Lung (tissue), 12 donors: ENCODE results near the gene NDC1. TPM values are rescaled to one million over a fixed set of nuclear protein-coding genes. Genes with fewer than 3 reads are reported as not detected.

Experiments
- ATAC-seq: fragments of 200-7000 bp; cut with Tn5 transposase; one replicate; pipeline ENCODE4 v1.9.1; 2020; ENCODE audit warnings: moderate number of reproducible peaks; ENCODE audit not compliant: insufficient read depth, low FRiP score
- DNase-seq, 3 donors: peaks; one replicate each; pipeline ENCODE4 v3.0.0-alpha.2; 2013 to 2017
- H3K27ac ChIP-seq, 2 donors: one replicate each; pipeline ENCODE4 v1.5.1; 2013; ENCODE audit warnings: mild to moderate bottlenecking in 2 of 2, moderate library complexity in 2 of 2, control low read depth in 1 of 2, inconsistent platforms in 1 of 2, low read depth in 1 of 2, low read length in 1 of 2
- H3K27me3 ChIP-seq, 3 donors: one replicate each; pipeline ENCODE4 v1.5.1; 2013; ENCODE audit warnings: low read length in 2 of 3; ENCODE audit not compliant: control insufficient read depth in 3 of 3, insufficient read depth in 3 of 3
- H3K36me3 ChIP-seq, 4 donors: one replicate each; pipeline ENCODE4 v1.5.1; 2013; ENCODE audit warnings: low read length in 4 of 4, mild to moderate bottlenecking in 1 of 4, moderate library complexity in 1 of 4; ENCODE audit not compliant: control insufficient read depth in 4 of 4, insufficient read depth in 4 of 4
- H3K4me1 ChIP-seq, 5 donors: one replicate each; pipeline ENCODE4 v1.5.1; 2013; ENCODE audit warnings: low read length in 5 of 5, mild to moderate bottlenecking in 2 of 5, moderate library complexity in 1 of 5; ENCODE audit not compliant: control insufficient read depth in 5 of 5, insufficient read depth in 5 of 5
- H3K4me3 ChIP-seq: one replicate; pipeline ENCODE4 v1.5.1; 2013; ENCODE audit warnings: mild to moderate bottlenecking, control low read depth, moderate library complexity
- H3K9ac ChIP-seq, 2 donors: one replicate each; pipeline ENCODE4 v1.5.1; 2013; ENCODE audit warnings: low read length in 2 of 2, control low read depth in 1 of 2; ENCODE audit not compliant: insufficient read depth in 1 of 2
- H3K9me3 ChIP-seq, 4 donors: one replicate each; pipeline ENCODE4 v1.5.1; 2013; ENCODE audit warnings: low read length in 3 of 4, mild to moderate bottlenecking in 1 of 4, moderate library complexity in 1 of 4; ENCODE audit not compliant: control insufficient read depth in 4 of 4, insufficient read depth in 3 of 4
- CTCF ChIP-seq: IDR thresholded peaks from 2 replicates; pipeline ENCODE4 v1.5.1; 2012; ENCODE audit warnings: mild to moderate bottlenecking; ENCODE audit errors: control extremely low read depth, extremely low read depth
- WGBS, 2 donors: extraction: QIAGEN DNeasy Blood & Tissue Kit; methylation state at CpG; one replicate each; pipeline ENCODE4 v1.1.7; 2013; 5-methylcytosine and 5-hydroxymethylcytosine counted together
- polyA plus RNA-seq, 2 donors: library from polyadenylated mRNA; stranded (reverse); fragments of 200-250 nt; gene quantifications; one replicate each; pipeline ENCODE4 v1.2.1, GENCODE V29; 2013
- total RNA-seq, 2 donors: library from RNA; depleted of rRNA in 1 of 2; stranded (reverse); fragments of >200 nt in 1 of 2; gene quantifications; one replicate each; pipeline ENCODE4 v1.2.1, GENCODE V29; 2014 to 2021
- donor health status: control.
- donor health status: control.
- donor health status: Bipolar disorder and iron deficiency.
- donor health status: healthy.
- donor health status: DM: yes; HTN: yes; CAD: no.

NDC1 gene
- total and polyA plus RNA-seq, 4 donors: 3.9 to 16.7 (median 7.6) TPM

GRCh38 chr1:53777272-53777671 lies 60.8 kb downstream of the NDC1 start:
- no peak for ATAC-seq
- Histone ChIP-seq H3K9ac (no peak overlapping the region), H3K9me3 (no peaks in the 10 kb centered on the region), H3K4me1 (no peaks in the 10 kb centered on the region), H3K4me3 (no peak overlapping the region), H3K27ac (no peak overlapping the region), H3K27me3 (no peaks in the 10 kb centered on the region), H3K36me3 (peaks cover 0 to 9% (median 7%) of the 10 kb centered on the region in 4 donors)
- WGBS, 2 donors: 97 to 98% methylated on average over 1 of the region's 1 CpG
- TF ChIP-seq CTCF: no peak
- no peak for DNase-seq

- Histone ChIP-seq H3K4me1 (no peaks in the 10 kb centered on the region), H3K4me3 (no peak overlapping the region), H3K9me3 (no peaks in the 10 kb centered on the region), H3K36me3 (peaks cover 0 to 5% (median 3%) of the 10 kb centered on the region in 4 donors), H3K27me3 (no peaks in the 10 kb centered on the region), H3K9ac (no peak overlapping the region), H3K27ac (no peak overlapping the region)
- ATAC-seq (no peak), DNase-seq (no peak)
- 94 to 99% methylated on average over 2 of the region's 2 CpGs for WGBS, 2 donors
- no peak for TF ChIP-seq CTCF
Measured at GRCh38 chr1:53771648-53772047, 66.4 kb downstream of the NDC1 start.

GRCh38 chr1:53769780-53770179 lies 68.3 kb downstream of the NDC1 start:
- H3K36me3 ChIP-seq: peaks cover 0 to 5% (median 3%) of the 10 kb centered on the region in 4 donors
- H3K9ac ChIP-seq: no peak overlapping the region
- H3K4me3 ChIP-seq: no peak overlapping the region
- no peak overlapping the region for H3K27ac ChIP-seq
- H3K27me3 ChIP-seq: no peaks in the 10 kb centered on the region
- no peak for ATAC-seq
- no peak for DNase-seq
- H3K9me3 ChIP-seq: no peaks in the 10 kb centered on the region
- H3K4me1 ChIP-seq: no peaks in the 10 kb centered on the region
- 91 to 97% methylated on average over 1 of the region's 1 CpG for WGBS, 2 donors
- TF ChIP-seq CTCF: no peak

GRCh38 chr1:53769184-53769583 lies 68.9 kb downstream of the NDC1 start:
- no peak for TF ChIP-seq CTCF
- 96 to 100% methylated on average over 1 of the region's 1 CpG for WGBS, 2 donors
- no peak overlapping the region for H3K4me3 ChIP-seq
- DNase-seq (no peak), ATAC-seq (no peak)
- H3K4me1 ChIP-seq: no peaks in the 10 kb centered on the region
- peaks cover 0 to 5% (median 3%) of the 10 kb centered on the region in 4 donors for H3K36me3 ChIP-seq
- no peak overlapping the region for H3K27ac ChIP-seq
- H3K27me3 ChIP-seq: no peaks in the 10 kb centered on the region
- no peaks in the 10 kb centered on the region for H3K9me3 ChIP-seq
- H3K9ac ChIP-seq: no peak overlapping the region
